T follicular helper cell (primary cell): ENCODE data around the gene TRIM41.
"Not testable (repeated sequence)": the region's sequence is repeated elsewhere in the genome, so short reads cannot be mapped to it uniquely, and the experiment has no call there.

ENCODE experiments used
- DNase-seq: peaks from one replicate; pipeline ENCODE4 v3.0.0-alpha.2; 2020; ENCODE audit warnings: low read depth
- total RNA-seq, 2 experiments: gene quantifications; one replicate each; lab custom pipeline; 2026; lab: John Stamatoyannopoulos, UW

TRIM41 gene
- 37.8 to 47.9 reads per million in 2 experiments for total RNA-seq

DNA sequence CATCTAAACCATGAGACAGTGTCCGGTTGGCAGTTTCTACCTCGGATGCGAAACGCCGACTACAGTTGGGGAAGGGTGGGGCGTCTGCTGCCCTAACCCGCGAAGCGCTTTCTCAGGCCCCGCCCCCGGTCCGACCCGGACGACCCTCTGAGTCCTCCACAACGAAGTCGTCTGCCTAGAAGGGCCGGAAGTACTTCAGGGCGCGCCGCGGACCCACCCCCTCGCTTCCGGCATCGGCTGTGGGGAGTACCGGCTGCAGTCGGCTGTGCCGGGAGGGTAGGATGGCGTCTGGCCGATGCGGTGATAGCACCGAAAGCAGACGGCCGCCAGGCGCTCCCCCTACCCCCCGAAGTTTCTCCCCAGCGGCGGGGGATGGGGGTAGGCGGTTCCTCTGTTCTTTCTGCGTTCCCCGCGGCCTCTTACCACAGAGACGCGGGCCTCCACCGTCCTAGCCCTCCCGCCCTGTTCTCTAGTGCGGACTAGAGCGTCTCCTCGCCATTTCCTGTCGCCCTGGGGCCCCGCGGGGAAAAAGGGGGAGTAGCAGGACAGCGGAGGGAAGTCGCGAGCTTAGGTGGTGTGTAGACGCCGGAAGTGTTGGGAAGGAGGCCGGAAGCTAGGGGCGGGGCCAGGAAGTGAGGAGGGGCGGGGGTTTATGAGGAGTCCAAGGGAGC, at the start of gene TRIM41:
TRIM41 (plus strand) TSS at position 224 of the 671 bp plus-strand sequence. CDS start 719 bp downstream, outside the sequence.
- DNase-seq, result peak; percentile 93

GRCh38 chr5:181173420-181174342, 49.4 kb upstream of the TRIM41 start:
- DNase-seq, result no peak

- DNase-seq, result no peak
Measured at GRCh38 chr5:181176254-181176952, 46.7 kb upstream of the TRIM41 start.

DNA sequence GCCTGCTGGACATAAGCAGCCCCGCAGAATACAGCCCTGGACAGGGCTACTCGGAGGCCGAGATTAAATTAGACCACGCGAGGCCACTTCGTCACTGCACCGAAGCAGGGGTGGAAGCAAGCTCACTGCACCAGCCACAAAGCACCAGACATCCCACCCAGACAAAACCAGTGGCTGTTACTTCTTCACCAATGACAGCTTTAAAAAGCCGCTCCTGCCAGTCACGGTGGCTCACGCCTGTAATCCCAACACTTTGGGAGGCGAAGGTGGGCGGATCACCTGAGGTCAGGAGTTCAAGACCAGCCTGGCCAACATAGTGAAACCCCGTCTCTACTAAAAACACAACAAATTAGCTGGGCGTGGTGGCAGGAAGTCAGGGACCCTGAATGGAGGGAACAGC, 45.5 kb upstream of the TRIM41 start:
- not testable (repeated sequence) for DNase-seq

- peak; percentile 62 for DNase-seq
Measured at GRCh38 chr5:181181650-181182565, 41.2 kb upstream of the TRIM41 start.

- no peak for DNase-seq
Measured at GRCh38 chr5:181182651-181183050, 40.4 kb upstream of the TRIM41 start.

GRCh38 chr5:181184845-181185216, 38.2 kb upstream of the TRIM41 start:
- DNase-seq, result no peak

- no peak for DNase-seq
Measured at GRCh38 chr5:181185560-181185959, 37.5 kb upstream of the TRIM41 start.

GRCh38 chr5:181186022-181186421, 37.1 kb upstream of the TRIM41 start:
- no peak for DNase-seq

GRCh38 chr5:181186986-181187499, 36.0 kb upstream of the TRIM41 start:
- no peak for DNase-seq

DNA sequence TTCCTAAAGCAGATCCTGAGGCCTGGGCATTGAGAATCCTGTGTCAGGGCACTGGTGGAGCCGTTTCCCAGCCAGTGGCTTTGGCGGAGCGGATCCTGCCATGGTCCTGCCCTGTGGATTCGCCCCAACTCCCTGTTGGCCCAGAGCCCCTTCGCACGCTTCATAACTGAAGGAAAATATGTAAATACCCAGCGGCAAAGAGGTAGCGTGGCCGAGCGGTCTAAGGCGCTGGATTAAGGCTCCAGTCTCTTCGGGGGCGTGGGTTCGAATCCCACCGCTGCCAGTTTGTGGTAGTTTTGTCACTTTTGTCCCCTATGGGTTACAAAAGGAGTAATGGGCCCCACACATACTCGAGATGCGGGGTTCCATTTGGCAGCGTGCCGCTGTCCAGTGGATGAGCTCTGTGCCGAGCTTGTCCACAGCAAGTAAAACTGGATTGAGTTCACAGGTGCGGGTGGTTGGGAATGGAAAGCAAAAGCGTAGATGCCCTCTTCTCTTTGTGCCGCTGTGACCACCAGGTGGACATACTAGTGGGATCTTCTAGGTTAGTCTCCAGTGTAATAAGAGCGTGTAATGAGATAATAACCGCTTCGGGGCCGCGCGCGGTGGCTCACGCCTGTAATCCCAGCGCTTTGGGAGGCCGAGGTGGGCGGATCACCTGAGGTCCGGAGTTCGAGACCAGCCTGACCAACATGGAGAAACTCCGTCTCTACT, 35.4 kb upstream of the TRIM41 start:
- DNase-seq, result no peak

DNA sequence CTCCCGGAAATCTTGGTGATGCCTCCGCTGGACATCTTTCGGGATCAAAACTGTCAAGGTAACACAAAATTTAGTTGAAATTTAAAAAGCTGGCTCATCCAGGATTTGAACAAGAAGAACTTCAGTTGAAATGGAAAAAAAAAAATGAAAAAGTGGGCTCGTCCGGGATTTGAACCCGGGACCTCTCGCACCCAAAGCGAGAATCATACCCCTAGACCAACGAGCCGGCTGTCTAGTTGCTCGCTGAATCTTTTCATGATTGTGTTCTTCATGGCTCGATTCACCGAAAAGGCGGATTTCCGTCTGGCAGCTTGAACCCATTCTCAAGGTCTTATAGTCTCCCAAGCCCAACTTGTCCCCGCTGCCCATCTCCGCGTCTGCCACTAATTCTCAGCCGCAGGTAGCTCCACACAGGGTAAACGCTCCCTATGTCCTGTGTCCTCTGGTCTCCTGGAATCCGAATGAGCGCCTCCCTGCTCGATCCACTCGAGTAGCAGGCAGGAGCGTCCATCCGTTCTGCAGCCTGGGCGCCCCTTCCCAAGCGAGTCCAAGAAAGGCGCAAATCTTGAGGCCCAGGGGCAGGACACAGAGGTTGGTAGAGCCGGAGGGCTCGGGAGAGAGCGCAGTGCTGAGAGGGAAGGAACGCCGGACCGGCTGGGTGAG, 34.2 kb upstream of the TRIM41 start:
- peak; percentile 63 for DNase-seq

- peak; percentile 38 for DNase-seq
Measured at GRCh38 chr5:181189363-181189961, 33.6 kb upstream of the TRIM41 start.

GRCh38 chr5:181189962-181190710, 32.9 kb upstream of the TRIM41 start:
- no peak for DNase-seq

GRCh38 chr5:181190711-181191525, 32.2 kb upstream of the TRIM41 start:
- no peak for DNase-seq

GRCh38 chr5:181191526-181192336, 31.4 kb upstream of the TRIM41 start:
- DNase-seq, result peak; percentile 88
